ENCODE measurements around the gene SMG6. TPM values are rescaled to one million over a fixed set of nuclear protein-coding genes. Genes with fewer than 3 reads are reported as not detected.

Gene SMG6
- polyA plus RNA-seq, 4 donors, result 15.9 to 17.1 (median 16.4) TPM

GRCh38 chr17:2183346-2183745 lies 120.2 kb downstream of the SMG6 start:
- DNase-seq (no peak), FAIRE-seq (no peak)
- H3K4me3 ChIP-seq (ENCODE audit: low read depth in 1 of 3, low read length in 3 of 3), result no peak overlapping the region
- H3K4me1 ChIP-seq (ENCODE audit: control insufficient read depth in 3 of 3, insufficient read depth in 2 of 3, low read depth in 1 of 3, low read length in 2 of 3), result peaks cover 0 to 40% (median 0%) of the 10 kb centered on the region in 3 donors
- WGBS, 3 donors, result 74 to 82% (median 78%) methylated on average over 5 of the region's 5 CpGs
- peak overlapping the region in 1 of 3 donors; percentile 43 for H3K27ac ChIP-seq (ENCODE audit: low read depth in 1 of 3, low read length in 2 of 3)
- H3K9me3 ChIP-seq (ENCODE audit: control insufficient read depth in 2 of 2, insufficient read depth in 1 of 2, low read depth in 1 of 2, low read length in 1 of 2), result no peaks in the 10 kb centered on the region
- H3K27me3 ChIP-seq (ENCODE audit: control insufficient read depth in 3 of 3, insufficient read depth in 3 of 3, low read length in 3 of 3), result no peaks in the 10 kb centered on the region
- peaks cover 0 to 60% (median 12%) of the 10 kb centered on the region in 3 donors for H3K36me3 ChIP-seq (ENCODE audit: control insufficient read depth in 3 of 3, insufficient read depth in 2 of 3, low read depth in 1 of 3, low read length in 3 of 3)

- FAIRE-seq, result no peak
Measured at GRCh38 chr17:2181897-2182448, 121.6 kb downstream of the SMG6 start.

GRCh38 chr17:2181206-2181896 lies 122.2 kb downstream of the SMG6 start:
- Histone ChIP-seq H3K9me3 (ENCODE audit: control insufficient read depth in 2 of 2, insufficient read depth in 1 of 2, low read depth in 1 of 2, low read length in 1 of 2) (no peaks in the 10 kb centered on the region), H3K4me1 (ENCODE audit: control insufficient read depth in 3 of 3, insufficient read depth in 2 of 3, low read depth in 1 of 3, low read length in 2 of 3) (peaks cover 0 to 55% (median 0%) of the 10 kb centered on the region in 3 donors), H3K36me3 (ENCODE audit: control insufficient read depth in 3 of 3, insufficient read depth in 2 of 3, low read depth in 1 of 3, low read length in 3 of 3) (peaks cover 0 to 64% (median 12%) of the 10 kb centered on the region in 3 donors), H3K27ac (ENCODE audit: low read depth in 1 of 3, low read length in 2 of 3) (peak overlapping the region; percentile 8 to 92 (median 82)), H3K4me3 (ENCODE audit: low read depth in 1 of 3, low read length in 3 of 3) (no peak overlapping the region), H3K27me3 (ENCODE audit: control insufficient read depth in 3 of 3, insufficient read depth in 3 of 3, low read length in 3 of 3) (no peaks in the 10 kb centered on the region)
- DNase-seq (no peak), FAIRE-seq (no peak)
- 59 to 91% (median 88%) methylated on average over 13 of the region's 13 CpGs for WGBS, 3 donors

More at GRCh38 chr17:2181897-2182448, 121.6 kb downstream of the SMG6 start:
- H3K27ac ChIP-seq (ENCODE audit: low read depth in 1 of 3, low read length in 2 of 3), result peak overlapping the region in 2 of 3 donors; percentile 82 to 92
- peaks cover 0 to 53% (median 0%) of the 10 kb centered on the region in 3 donors for H3K4me1 ChIP-seq (ENCODE audit: control insufficient read depth in 3 of 3, insufficient read depth in 2 of 3, low read depth in 1 of 3, low read length in 2 of 3)
- H3K36me3 ChIP-seq (ENCODE audit: control insufficient read depth in 3 of 3, insufficient read depth in 2 of 3, low read depth in 1 of 3, low read length in 3 of 3), result peaks cover 0 to 64% (median 12%) of the 10 kb centered on the region in 3 donors
- no peaks in the 10 kb centered on the region for H3K27me3 ChIP-seq (ENCODE audit: control insufficient read depth in 3 of 3, insufficient read depth in 3 of 3, low read length in 3 of 3)
- no peak overlapping the region for H3K4me3 ChIP-seq (ENCODE audit: low read depth in 1 of 3, low read length in 3 of 3)
- no peak for DNase-seq
- WGBS, 3 donors, result 61 to 88% (median 86%) methylated on average over 8 of the region's 8 CpGs
- no peaks in the 10 kb centered on the region for H3K9me3 ChIP-seq (ENCODE audit: control insufficient read depth in 2 of 2, insufficient read depth in 1 of 2, low read depth in 1 of 2, low read length in 1 of 2)

- WGBS, 3 donors, result 63 to 92% (median 86%) methylated on average over 2 of the region's 2 CpGs
- Histone ChIP-seq H3K27ac (ENCODE audit: low read depth in 1 of 3, low read length in 2 of 3) (peak overlapping the region in 2 of 3 donors; percentile 82 to 92), H3K4me1 (ENCODE audit: control insufficient read depth in 3 of 3, insufficient read depth in 2 of 3, low read depth in 1 of 3, low read length in 2 of 3) (peaks cover 0 to 60% (median 0%) of the 10 kb centered on the region in 3 donors), H3K9me3 (ENCODE audit: control insufficient read depth in 2 of 2, insufficient read depth in 1 of 2, low read depth in 1 of 2, low read length in 1 of 2) (no peaks in the 10 kb centered on the region), H3K27me3 (ENCODE audit: control insufficient read depth in 3 of 3, insufficient read depth in 3 of 3, low read length in 3 of 3) (no peaks in the 10 kb centered on the region), H3K4me3 (ENCODE audit: low read depth in 1 of 3, low read length in 3 of 3) (no peak overlapping the region), H3K36me3 (ENCODE audit: control insufficient read depth in 3 of 3, insufficient read depth in 2 of 3, low read depth in 1 of 3, low read length in 3 of 3) (peaks cover 0 to 64% (median 9%) of the 10 kb centered on the region in 3 donors)
- FAIRE-seq, result no peak
- no peak for DNase-seq
Measured at GRCh38 chr17:2180768-2181167, 122.8 kb downstream of the SMG6 start.

GRCh38 chr17:2179615-2180295 lies 123.8 kb downstream of the SMG6 start:
- peaks cover 0 to 64% (median 7%) of the 10 kb centered on the region in 3 donors for H3K36me3 ChIP-seq (ENCODE audit: control insufficient read depth in 3 of 3, insufficient read depth in 2 of 3, low read depth in 1 of 3, low read length in 3 of 3)
- peak; percentile 27 to 61 for DNase-seq
- H3K9me3 ChIP-seq (ENCODE audit: control insufficient read depth in 2 of 2, insufficient read depth in 1 of 2, low read depth in 1 of 2, low read length in 1 of 2), result no peaks in the 10 kb centered on the region
- 23 to 39% (median 37%) methylated on average over 9 of the region's 9 CpGs for WGBS, 3 donors
- H3K4me3 ChIP-seq (ENCODE audit: low read depth in 1 of 3, low read length in 3 of 3), result no peak overlapping the region
- no peaks in the 10 kb centered on the region for H3K27me3 ChIP-seq (ENCODE audit: control insufficient read depth in 3 of 3, insufficient read depth in 3 of 3, low read length in 3 of 3)
- peaks cover 0 to 71% (median 6%) of the 10 kb centered on the region in 3 donors for H3K4me1 ChIP-seq (ENCODE audit: control insufficient read depth in 3 of 3, insufficient read depth in 2 of 3, low read depth in 1 of 3, low read length in 2 of 3)
- H3K27ac ChIP-seq (ENCODE audit: low read depth in 1 of 3, low read length in 2 of 3), result peak overlapping the region in 2 of 3 donors; percentile 82 to 92
- FAIRE-seq, result no peak

GRCh38 chr17:2178798-2179501 lies 124.6 kb downstream of the SMG6 start:
- no peak overlapping the region for H3K4me3 ChIP-seq (ENCODE audit: low read depth in 1 of 3, low read length in 3 of 3)
- FAIRE-seq (no peak), DNase-seq (no peak)
- no peaks in the 10 kb centered on the region for H3K9me3 ChIP-seq (ENCODE audit: control insufficient read depth in 2 of 2, insufficient read depth in 1 of 2, low read depth in 1 of 2, low read length in 1 of 2)
- H3K27ac ChIP-seq (ENCODE audit: low read depth in 1 of 3, low read length in 2 of 3), result peak overlapping the region in 2 of 3 donors; percentile 82 to 92
- peaks cover 0 to 77% (median 6%) of the 10 kb centered on the region in 3 donors for H3K4me1 ChIP-seq (ENCODE audit: control insufficient read depth in 3 of 3, insufficient read depth in 2 of 3, low read depth in 1 of 3, low read length in 2 of 3)
- peaks cover 0 to 63% (median 7%) of the 10 kb centered on the region in 3 donors for H3K36me3 ChIP-seq (ENCODE audit: control insufficient read depth in 3 of 3, insufficient read depth in 2 of 3, low read depth in 1 of 3, low read length in 3 of 3)
- WGBS, 3 donors, result 63 to 87% (median 79%) methylated on average over 15 of the region's 15 CpGs
- H3K27me3 ChIP-seq (ENCODE audit: control insufficient read depth in 3 of 3, insufficient read depth in 3 of 3, low read length in 3 of 3), result no peaks in the 10 kb centered on the region

- peaks cover 0 to 89% (median 9%) of the 10 kb centered on the region in 3 donors for H3K4me1 ChIP-seq (ENCODE audit: control insufficient read depth in 3 of 3, insufficient read depth in 2 of 3, low read depth in 1 of 3, low read length in 2 of 3)
- WGBS, 3 donors, result 53 to 83% (median 82%) methylated on average over 4 of the region's 4 CpGs
- no peaks in the 10 kb centered on the region for H3K27me3 ChIP-seq (ENCODE audit: control insufficient read depth in 3 of 3, insufficient read depth in 3 of 3, low read length in 3 of 3)
- DNase-seq, result peak in 1 of 2 donors; percentile 32
- FAIRE-seq, result no peak
- H3K27ac ChIP-seq (ENCODE audit: low read depth in 1 of 3, low read length in 2 of 3), result peak overlapping the region in 2 of 3 donors; percentile 82 to 92
- H3K9me3 ChIP-seq (ENCODE audit: control insufficient read depth in 2 of 2, insufficient read depth in 1 of 2, low read depth in 1 of 2, low read length in 1 of 2), result no peaks in the 10 kb centered on the region
- no peak overlapping the region for H3K4me3 ChIP-seq (ENCODE audit: low read depth in 1 of 3, low read length in 3 of 3)
- H3K36me3 ChIP-seq (ENCODE audit: control insufficient read depth in 3 of 3, insufficient read depth in 2 of 3, low read depth in 1 of 3, low read length in 3 of 3), result peaks cover 2 to 51% (median 5%) of the 10 kb centered on the region in 3 donors
Measured at GRCh38 chr17:2177235-2177811, 126.3 kb downstream of the SMG6 start.
